H9 (cell line): ENCODE measurements around the gene ZSWIM3. TPM values are rescaled to one million over a fixed set of nuclear protein-coding genes. Genes with fewer than 3 reads are reported as not detected.

ENCODE experiments used
- DNase-seq: peaks from one replicate; pipeline ENCODE4 v3.0.0-alpha.2; 2017
- H2AFZ ChIP-seq: one replicate; pipeline ENCODE4 v1.6.1; 2013; ENCODE audit warnings: mild to moderate bottlenecking, low read length, control low read depth, moderate library complexity
- H2AK5ac ChIP-seq: 2 replicates; pipeline ENCODE4 v1.6.1; 2013; ENCODE audit warnings: low read length, control low read depth, mixed read lengths; ENCODE audit not compliant: insufficient read length
- H2BK120ac ChIP-seq: one replicate; pipeline ENCODE4 v1.6.1; 2013; ENCODE audit warnings: low read depth, mild to moderate bottlenecking, low read length, control low read depth, inconsistent platforms; ENCODE audit not compliant: poor library complexity, severe bottlenecking
- H2BK12ac ChIP-seq: 2 replicates; pipeline ENCODE4 v1.6.1; 2013; ENCODE audit warnings: low read length, control low read depth, mixed read lengths, low read depth; ENCODE audit not compliant: insufficient read length
- H2BK15ac ChIP-seq: 2 replicates; pipeline ENCODE4 v1.6.1; 2013; ENCODE audit warnings: low read depth, low read length, control low read depth
- H2BK20ac ChIP-seq: one replicate; pipeline ENCODE4 v1.6.1; 2013; ENCODE audit warnings: low read depth, mild to moderate bottlenecking, low read length, control low read depth, inconsistent platforms; ENCODE audit not compliant: poor library complexity, severe bottlenecking
- H2BK5ac ChIP-seq: 2 replicates; pipeline ENCODE4 v1.6.1; 2013; ENCODE audit warnings: low read length, control low read depth, mixed read lengths; ENCODE audit not compliant: insufficient read length
- H3K14ac ChIP-seq: 2 replicates; pipeline ENCODE4 v1.6.1; 2013; ENCODE audit warnings: low read length, control low read depth; ENCODE audit not compliant: insufficient read depth
- H3K18ac ChIP-seq: 2 replicates; pipeline ENCODE4 v1.6.1; 2013; ENCODE audit warnings: low read depth, mild to moderate bottlenecking, mixed read lengths, low read length, control low read depth; ENCODE audit not compliant: insufficient read length
- H3K23ac ChIP-seq: 2 replicates; pipeline ENCODE4 v1.6.1; 2013; ENCODE audit warnings: low read length, control low read depth, mixed read lengths, low read depth; ENCODE audit not compliant: insufficient read length
- H3K23me2 ChIP-seq: 2 replicates; pipeline ENCODE4 v1.6.1; 2013; ENCODE audit warnings: low read depth, mild to moderate bottlenecking, mixed read lengths, low read length, control low read depth; ENCODE audit not compliant: insufficient read length, poor library complexity, severe bottlenecking
- H3K27ac ChIP-seq: 2 replicates; pipeline ENCODE4 v1.5.1; 2013; ENCODE audit warnings: low read length, control low read depth, mixed read lengths, low read depth; ENCODE audit not compliant: insufficient read length
- H3K27me3 ChIP-seq: 2 replicates; pipeline ENCODE4 v1.6.1; 2013; ENCODE audit warnings: low read length, control low read depth, inconsistent platforms; ENCODE audit not compliant: insufficient read depth
- H3K4ac ChIP-seq: 2 replicates; pipeline ENCODE4 v1.6.1; 2013; ENCODE audit warnings: low read depth, mild to moderate bottlenecking, control low read depth, inconsistent platforms, low read length, moderate library complexity
- H3K4me1 ChIP-seq: 2 replicates; pipeline ENCODE4 v1.6.1; 2013; ENCODE audit warnings: low read length, control low read depth, inconsistent platforms; ENCODE audit not compliant: insufficient read depth
- H3K4me2 ChIP-seq: 2 replicates; pipeline ENCODE4 v1.6.1; 2013; ENCODE audit warnings: low read length, control low read depth, mixed read lengths; ENCODE audit not compliant: insufficient read length, insufficient read depth
- H3K56ac ChIP-seq: 2 replicates; pipeline ENCODE4 v1.6.1; 2013; ENCODE audit warnings: low read depth, mild to moderate bottlenecking, mixed read lengths, low read length, control low read depth; ENCODE audit not compliant: insufficient read length
- H3K79me1 ChIP-seq: 2 replicates; pipeline ENCODE4 v1.6.1; 2013; ENCODE audit warnings: low read depth, mild to moderate bottlenecking, moderate library complexity, low read length, control low read depth, inconsistent platforms; ENCODE audit not compliant: insufficient read depth, poor library complexity, severe bottlenecking
- H3K79me2 ChIP-seq: 2 replicates; pipeline ENCODE4 v1.6.1; 2013; ENCODE audit warnings: low read length, control low read depth, inconsistent platforms; ENCODE audit not compliant: insufficient read depth
- H3K9ac ChIP-seq: 2 replicates; pipeline ENCODE4 v1.6.1; 2013; ENCODE audit warnings: low read length, control low read depth, mixed read lengths; ENCODE audit not compliant: insufficient read length; ENCODE audit errors: extremely low read depth
- H3K9me3 ChIP-seq: one replicate; pipeline ENCODE4 v1.6.1; 2013; ENCODE audit warnings: low read depth, low read length, inconsistent platforms; ENCODE audit not compliant: control insufficient read depth
- H3T11ph ChIP-seq: one replicate; pipeline ENCODE4 v1.6.1; 2013; ENCODE audit warnings: mild to moderate bottlenecking, low read length, control low read depth, inconsistent platforms
- H4K20me1 ChIP-seq: one replicate; pipeline ENCODE4 v1.6.1; 2013; ENCODE audit not compliant: control insufficient read depth, insufficient read length, insufficient read depth
- H4K5ac ChIP-seq: 2 replicates; pipeline ENCODE4 v1.6.1; 2013; ENCODE audit warnings: low read depth, mild to moderate bottlenecking, mixed read lengths, low read length, control low read depth; ENCODE audit not compliant: insufficient read length
- H4K8ac ChIP-seq: replicated peaks from 2 replicates; pipeline ENCODE4 v1.6.1; 2013; ENCODE audit warnings: low read length, control low read depth, mixed read lengths, low read depth; ENCODE audit not compliant: insufficient read length
- H4K91ac ChIP-seq: 2 replicates; pipeline ENCODE4 v1.6.1; 2013; ENCODE audit warnings: low read depth, mild to moderate bottlenecking, moderate library complexity, mixed read lengths, low read length, control low read depth; ENCODE audit not compliant: insufficient read length
- H3K27ac Mint-ChIP-seq, 3 experiments: 2 replicates in 2 of 3; 3 replicates in 1 of 3; pipeline ENCODE4 v1.8.0; 2020 to 2021; ENCODE audit warnings: mixed read lengths in 3 of 3, mild to moderate bottlenecking in 1 of 3, moderate library complexity in 1 of 3
- H3K27me3 Mint-ChIP-seq: 2 replicates; pipeline ENCODE4 v1.8.0; 2021; ENCODE audit warnings: low read depth, mild to moderate bottlenecking, moderate library complexity, mixed read lengths
- H3K36me3 Mint-ChIP-seq, 3 experiments: 2 replicates in 2 of 3; 3 replicates in 1 of 3; pipeline ENCODE4 v1.8.0; 2020 to 2021; ENCODE audit warnings: low read depth in 3 of 3, mixed read lengths in 3 of 3; ENCODE audit not compliant: insufficient read depth in 1 of 3
- H3K4me1 Mint-ChIP-seq, 2 experiments: 2 replicates each; pipeline ENCODE4 v1.8.0; 2020; ENCODE audit warnings: mixed read lengths in 2 of 2
- H3K4me3 Mint-ChIP-seq, 2 experiments: 2 replicates in 1 of 2; 3 replicates in 1 of 2; pipeline ENCODE4 v1.8.0; 2020 to 2021; ENCODE audit warnings: mild to moderate bottlenecking in 2 of 2, mixed read lengths in 2 of 2, moderate library complexity in 1 of 2
- H3K9me3 Mint-ChIP-seq, 2 experiments: 2 replicates in 1 of 2; 3 replicates in 1 of 2; pipeline ENCODE4 v1.8.0; 2020; ENCODE audit warnings: mild to moderate bottlenecking in 2 of 2, mixed read lengths in 2 of 2, moderate library complexity in 1 of 2
- CTCF ChIP-seq: fragments of 200-600 bp; sonication (generic); conservative IDR thresholded peaks from 3 replicates; pipeline ENCODE4 v1.8.0; 2021; ENCODE audit warnings: antibody characterized with exemption, mild to moderate bottlenecking
- WGBS: extraction: QIAGEN DNeasy Blood & Tissue Kit; methylation state at CpG from one replicate; pipeline ENCODE4 v1.1.7; 2013; ENCODE audit warnings: missing lambda C conversion rate, low lambda C conversion rate, mixed read lengths; ENCODE audit not compliant: insufficient read length; ENCODE audit errors: extremely low coverage; 5-methylcytosine and 5-hydroxymethylcytosine counted together
- total RNA-seq: library from RNA; stranded (reverse); gene quantifications from 2 replicates; pipeline ENCODE4 v1.2.1, GENCODE V29; 2021

ZSWIM3 gene
- total RNA-seq, 1 experiment from 2014 or later: 8.0 TPM

GRCh38 chr20:45827030-45827652, 30.3 kb upstream of the ZSWIM3 start, which contains the start of gene TNNC2:
TNNC2 (minus strand) TSS chr20:45827312; CDS start chr20:45827248, 64 bp downstream.
- Histone ChIP-seq H2BK120ac (no peak within 1 kb of the TSS), H2BK5ac (no peak within 1 kb of the TSS), H3K23me2 (no peaks in the 10 kb centered on the region), H3K14ac (no peak within 1 kb of the TSS), H2AFZ (no peak within 1 kb of the TSS), H3K18ac (no peak within 1 kb of the TSS), H3K4me1 (no peaks in the 10 kb centered on the region), H4K8ac (no peak within 1 kb of the TSS), H3K56ac (no peak within 1 kb of the TSS), H4K5ac (no peak within 1 kb of the TSS), H3K9me3 (no peaks in the 10 kb centered on the region), H2BK15ac (no peak within 1 kb of the TSS), H3K27ac (no peak within 1 kb of the TSS), H3K4me2 (no peak within 1 kb of the TSS), H2AK5ac (no peak within 1 kb of the TSS), H3K9ac (no peak within 1 kb of the TSS), H2BK20ac (no peak within 1 kb of the TSS), H2BK12ac (no peak within 1 kb of the TSS), H4K20me1 (no peaks in the 10 kb centered on the region), H3K23ac (no peak within 1 kb of the TSS), H3K4ac (no peak within 1 kb of the TSS), H3K79me1 (no peaks in the 10 kb centered on the region), H3T11ph (no peak within 1 kb of the TSS), H3K79me2 (no peaks in the 10 kb centered on the region), H4K91ac (no peak within 1 kb of the TSS), H3K27me3 (no peaks in the 10 kb centered on the region; the same call in 1 of the 2 replicates)
- H3K27me3 Mint-ChIP-seq: peaks cover 28% of the 10 kb centered on the region
- H3K27ac Mint-ChIP-seq: peak within 1 kb of the TSS in 1 of 3 experiments; percentile 82; a peak in 3 of 7 replicates
- no CpG with 5 or more reads among the region's 8 CpGs for WGBS
- no peaks in the 10 kb centered on the region; a peak in 1 of 7 replicates for H3K36me3 Mint-ChIP-seq
- peaks cover 20 to 43% of the 10 kb centered on the region in 2 experiments for H3K4me1 Mint-ChIP-seq
- TF ChIP-seq CTCF: no peak
- H3K9me3 Mint-ChIP-seq: no peaks in the 10 kb centered on the region; a peak in 1 of 5 replicates
- no peak within 1 kb of the TSS for H3K4me3 Mint-ChIP-seq
- DNase-seq: no peak
